ENCODE measurements around the gene MARCHF10.

Gene MARCHF10

GRCh38 chr17:62780951-62781350 lies 27.2 kb downstream of the MARCHF10 start:
- TF ChIP-seq CTCF (IDR thresholded peaks at IDR 0.05; ENCODE audit: low read depth, low read length, missing control alignments): no peak
- no peak for DNase-seq (ENCODE audit: extremely low read depth, low read depth)

GRCh38 chr17:62780269-62780668 lies 27.8 kb downstream of the MARCHF10 start:
- no peak for DNase-seq (ENCODE audit: extremely low read depth, low read depth)
- H3K4me3 ChIP-seq (replicated peaks; ENCODE audit: low read depth, low read length): no peak overlapping the region
- TF ChIP-seq CTCF (IDR thresholded peaks at IDR 0.05; ENCODE audit: low read depth, low read length, missing control alignments): no peak

More at GRCh38 chr17:62780951-62781350, 27.2 kb downstream of the MARCHF10 start:
- H3K4me3 ChIP-seq (replicated peaks; ENCODE audit: low read depth, low read length): no peak overlapping the region

GRCh38 chr17:62778990-62779681 lies 29.0 kb downstream of the MARCHF10 start:
- DNase-seq (ENCODE audit: extremely low read depth, low read depth): peak; percentile 93
- H3K4me3 ChIP-seq (replicated peaks; ENCODE audit: low read depth, low read length): peak overlapping the region; percentile 9; the same call in 1 of the 2 replicates
- TF ChIP-seq CTCF (IDR thresholded peaks at IDR 0.05; ENCODE audit: low read depth, low read length, missing control alignments): no peak

- no peak for TF ChIP-seq CTCF (IDR thresholded peaks at IDR 0.05; ENCODE audit: low read depth, low read length, missing control alignments)
- H3K4me3 ChIP-seq (replicated peaks; ENCODE audit: low read depth, low read length): no peak overlapping the region
- DNase-seq (ENCODE audit: extremely low read depth, low read depth): no peak
Measured at GRCh38 chr17:62775876-62776275, 32.2 kb downstream of the MARCHF10 start.

DNA sequence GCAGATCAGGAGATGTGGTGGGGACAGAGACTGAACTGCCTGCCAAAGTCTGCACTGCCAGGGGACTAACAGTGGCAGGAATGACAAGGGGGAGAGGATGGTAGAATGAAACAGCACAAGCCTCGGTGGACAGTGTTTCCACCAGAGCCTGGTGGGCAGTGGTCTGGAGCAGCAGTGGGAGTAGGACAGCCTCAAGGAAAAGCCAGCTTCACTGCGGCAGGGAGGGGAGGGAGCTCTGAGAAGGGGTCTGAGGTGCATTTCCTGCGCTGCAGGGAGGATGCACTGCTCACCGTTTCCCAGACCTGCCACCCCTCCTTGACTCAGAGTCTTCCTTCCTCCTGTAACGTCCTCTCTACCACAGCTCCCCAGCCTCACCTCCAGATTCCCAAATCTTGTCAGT lies 33.8 kb downstream of the MARCHF10 start:
- no peak overlapping the region for H3K4me3 ChIP-seq (replicated peaks; ENCODE audit: low read depth, low read length)
- DNase-seq (ENCODE audit: extremely low read depth, low read depth): no peak
- no peak for TF ChIP-seq CTCF (IDR thresholded peaks at IDR 0.05; ENCODE audit: low read depth, low read length, missing control alignments)

DNA sequence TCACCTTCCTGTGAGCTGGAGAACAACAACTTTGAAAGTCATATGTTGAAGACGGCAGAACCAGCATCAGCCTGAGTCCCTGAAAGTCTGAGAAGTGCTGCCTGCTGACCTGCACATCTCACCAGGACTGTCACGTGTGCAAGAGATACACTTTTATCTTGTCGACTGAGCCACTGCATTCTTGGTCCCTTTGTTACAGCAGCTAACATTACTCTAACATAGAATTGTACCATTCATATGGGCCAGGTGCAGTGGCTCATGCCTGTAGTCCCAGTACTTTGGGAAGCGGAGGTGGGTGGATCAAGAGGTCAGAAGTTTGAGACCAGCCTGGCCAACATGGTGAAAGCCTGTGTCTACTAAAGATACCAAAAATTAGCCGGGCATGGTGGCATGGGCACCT lies 40.1 kb downstream of the MARCHF10 start:
- no peak for DNase-seq (ENCODE audit: extremely low read depth, low read depth)
- H3K4me3 ChIP-seq (replicated peaks; ENCODE audit: low read depth, low read length): no peak overlapping the region
- TF ChIP-seq CTCF (IDR thresholded peaks at IDR 0.05; ENCODE audit: low read depth, low read length, missing control alignments): no peak

DNA sequence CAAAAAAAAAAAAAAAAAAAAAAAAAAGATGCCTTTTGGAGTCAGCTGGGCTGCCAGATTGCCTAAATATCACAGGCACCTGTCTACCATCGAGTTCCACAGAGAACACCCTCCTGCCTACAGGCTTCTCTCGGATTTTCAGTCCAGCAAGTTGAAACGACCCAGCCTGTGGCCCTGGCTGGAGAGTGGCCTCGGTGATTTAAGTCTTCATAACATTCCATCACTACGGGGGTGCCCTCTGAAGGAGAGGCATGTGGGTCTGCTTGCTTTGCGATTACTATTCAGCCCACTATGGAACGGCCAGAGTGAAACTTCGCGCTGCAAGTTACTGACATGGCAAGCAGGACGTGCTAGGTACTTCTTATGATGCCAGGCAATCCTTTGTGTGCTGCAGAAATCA lies 42.8 kb downstream of the MARCHF10 start:
- no peak overlapping the region for H3K4me3 ChIP-seq (replicated peaks; ENCODE audit: low read depth, low read length)
- no peak for TF ChIP-seq CTCF (IDR thresholded peaks at IDR 0.05; ENCODE audit: low read depth, low read length, missing control alignments)
- no peak for DNase-seq (ENCODE audit: extremely low read depth, low read depth)

Data from HFF-Myc (cell line).